ENCODE data around the gene ALKBH6.

ALKBH6 gene

DNA sequence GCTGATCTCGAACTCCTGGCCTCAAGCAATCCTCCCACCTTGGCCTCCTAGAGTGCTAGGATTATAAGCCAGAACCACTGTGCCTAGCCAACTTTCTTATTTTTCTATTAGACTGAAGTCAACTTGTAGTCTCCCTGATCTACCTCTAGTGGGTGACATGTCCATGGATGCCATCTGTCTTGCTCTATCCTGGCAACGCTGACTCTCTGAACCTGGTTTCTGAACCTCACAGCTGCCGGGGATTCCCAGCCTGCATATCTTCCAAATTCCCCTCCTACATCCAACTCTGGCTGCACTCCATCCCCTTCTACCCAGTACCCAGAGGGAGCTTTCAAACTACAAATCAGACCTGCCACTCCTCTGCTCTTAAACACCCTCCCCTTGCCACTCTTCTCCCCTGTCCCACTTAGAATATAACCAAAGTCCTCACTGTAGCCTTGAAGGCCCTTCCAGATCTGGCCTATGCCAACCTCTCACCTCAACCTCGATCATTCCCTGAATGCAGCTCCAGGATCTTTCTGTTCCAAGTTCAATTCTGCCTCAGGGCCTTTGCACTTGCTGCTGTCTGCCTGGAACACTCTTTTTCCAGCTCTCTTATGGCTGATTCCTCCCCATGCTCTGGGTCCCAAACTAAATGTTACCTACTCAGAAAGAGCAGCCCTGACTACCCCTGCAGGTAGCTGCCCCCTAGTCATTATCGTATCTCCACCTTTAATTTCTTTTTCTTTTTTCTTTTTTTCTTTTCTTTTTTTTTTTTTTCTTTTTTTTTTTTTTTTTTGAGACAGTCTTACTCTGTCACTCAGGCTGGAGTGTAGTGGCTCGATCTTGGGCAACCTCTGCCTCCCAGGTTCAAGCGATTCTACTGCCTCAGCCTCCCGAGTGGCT is 16.5 kb upstream of the ALKBH6 start:
- no peak for DNase-seq

DNA sequence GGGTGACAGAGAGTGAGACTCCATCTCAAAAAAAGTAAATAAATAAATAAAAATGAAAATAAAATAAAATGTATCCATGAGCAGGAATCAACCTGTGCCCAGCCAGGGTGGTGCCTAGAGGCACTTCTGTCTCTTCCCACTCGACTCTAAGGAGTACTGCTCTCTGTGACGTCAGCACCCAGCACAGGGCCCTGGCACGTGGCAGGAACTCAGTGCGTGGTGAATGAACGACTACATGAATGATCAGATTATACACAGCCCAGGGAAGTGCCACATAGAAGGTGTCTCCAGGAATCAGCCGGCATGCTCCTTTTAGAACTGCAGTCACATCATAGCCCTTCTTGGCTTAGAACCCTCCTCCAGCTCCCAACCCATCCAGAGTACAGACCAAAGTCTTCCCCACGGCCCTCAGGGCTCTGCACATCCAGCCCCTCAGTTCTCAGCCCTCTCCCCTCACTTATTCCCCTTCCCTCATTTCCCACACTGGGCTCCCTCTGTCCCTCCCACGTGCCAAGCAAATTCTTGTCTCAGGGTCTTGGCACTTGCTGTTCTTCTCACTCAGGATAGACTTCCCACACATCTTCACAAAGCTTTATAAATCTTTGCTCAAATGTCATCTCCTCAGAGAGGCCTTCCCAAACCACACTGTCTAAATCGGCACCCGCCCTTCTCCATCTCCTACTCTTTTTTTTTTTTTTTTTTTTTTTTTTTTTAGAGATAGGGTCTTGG is 14.5 kb upstream of the ALKBH6 start:
- no peak for DNase-seq

DNA sequence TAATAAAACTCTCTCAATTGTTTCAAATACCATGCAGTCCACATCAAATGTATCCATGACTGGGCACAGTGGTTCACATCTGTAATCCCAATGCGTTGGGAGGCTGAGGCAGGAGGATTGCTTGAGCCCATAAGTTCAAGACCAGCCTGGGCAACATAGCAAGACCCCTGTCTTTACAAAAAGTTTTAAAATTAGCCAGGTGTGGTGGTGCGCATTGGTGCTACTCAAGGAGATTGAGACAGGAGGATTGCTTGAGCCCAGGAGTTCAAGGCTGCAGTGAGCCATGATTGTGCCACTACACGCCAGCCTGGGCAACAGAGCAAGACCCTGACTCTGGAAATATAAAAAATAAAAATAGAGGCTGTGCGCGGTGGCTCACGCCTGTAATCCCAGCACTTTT is 13.7 kb upstream of the ALKBH6 start:
- no peak for DNase-seq

DNA sequence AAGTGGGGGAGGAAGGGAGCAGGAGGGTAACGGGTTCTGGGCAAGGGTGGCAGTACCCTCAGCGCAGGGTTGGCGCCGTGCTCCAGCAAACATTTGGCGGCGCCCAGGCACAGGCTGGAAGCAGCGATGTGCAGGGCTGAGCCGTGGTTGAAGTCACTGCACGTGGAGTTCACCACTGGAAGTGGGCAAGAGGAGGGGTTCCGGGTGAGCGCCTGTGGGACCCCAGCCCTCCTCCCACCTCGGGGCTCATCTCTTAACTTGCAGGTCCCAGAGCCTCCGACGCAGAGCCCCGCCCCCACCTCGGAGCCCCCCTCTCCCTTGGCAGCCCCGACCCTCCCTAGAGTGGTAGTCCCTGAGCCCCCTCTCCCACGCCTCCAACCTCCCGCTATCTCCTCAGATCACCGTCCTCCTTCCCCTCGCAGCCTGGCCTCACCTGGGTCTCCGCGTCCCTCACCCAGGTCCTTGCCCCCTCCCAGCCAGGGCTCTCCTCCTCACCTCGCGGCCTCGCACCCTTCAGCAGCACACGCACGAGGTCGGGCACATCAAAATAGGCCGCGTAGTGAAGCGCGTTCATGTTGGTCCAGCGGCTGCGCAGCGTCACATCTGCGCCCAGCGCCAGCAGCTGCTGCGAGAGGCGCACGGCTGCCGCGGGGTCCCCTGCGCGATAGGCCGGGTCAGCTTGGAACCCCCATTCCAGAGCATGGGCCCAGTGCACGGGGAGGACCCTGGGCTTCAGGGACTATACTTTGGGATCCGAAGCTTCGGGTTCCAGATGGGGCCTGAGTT is 12.3 kb upstream of the ALKBH6 start:
- DNase-seq = no peak

DNA sequence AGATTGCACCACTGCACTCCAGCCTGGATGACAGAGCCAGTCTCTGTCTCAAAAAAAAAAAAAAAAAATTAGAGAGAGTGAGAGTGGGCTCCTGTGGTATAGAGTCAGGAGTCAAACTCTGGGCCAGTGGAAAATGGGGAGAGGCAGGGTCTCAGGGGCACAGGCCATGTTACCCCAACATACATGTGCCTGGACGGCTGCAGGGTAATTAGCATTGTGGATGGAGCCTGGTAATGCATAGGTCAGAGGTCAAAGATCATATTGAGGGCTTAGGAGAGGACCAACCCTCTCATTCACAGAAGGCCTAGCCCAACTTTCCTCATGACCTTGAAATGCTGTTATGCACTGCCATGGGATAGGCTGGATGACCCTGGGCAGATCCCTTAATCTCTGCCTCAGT is 11.5 kb upstream of the ALKBH6 start:
- DNase-seq = no peak

DNA sequence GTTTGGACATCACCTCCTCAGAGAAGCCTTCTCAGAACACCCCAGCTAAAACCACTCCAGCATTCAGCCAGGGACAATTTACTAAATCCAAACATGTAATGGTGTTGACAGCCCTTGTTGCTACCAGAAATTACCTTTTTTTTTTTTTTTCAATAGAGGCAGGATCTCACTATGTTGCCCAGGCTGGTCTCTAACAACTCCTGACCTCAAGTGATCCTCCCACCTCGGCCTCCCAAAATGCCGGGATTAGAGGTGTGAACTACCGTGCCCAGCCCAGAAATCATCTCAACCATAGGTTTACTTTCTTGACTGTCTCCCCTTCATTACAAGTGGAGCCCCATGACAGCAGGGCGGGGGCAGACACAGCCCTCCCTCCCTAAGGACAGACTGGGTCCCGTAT is 9.4 kb upstream of the ALKBH6 start:
- DNase-seq = no peak

DNA sequence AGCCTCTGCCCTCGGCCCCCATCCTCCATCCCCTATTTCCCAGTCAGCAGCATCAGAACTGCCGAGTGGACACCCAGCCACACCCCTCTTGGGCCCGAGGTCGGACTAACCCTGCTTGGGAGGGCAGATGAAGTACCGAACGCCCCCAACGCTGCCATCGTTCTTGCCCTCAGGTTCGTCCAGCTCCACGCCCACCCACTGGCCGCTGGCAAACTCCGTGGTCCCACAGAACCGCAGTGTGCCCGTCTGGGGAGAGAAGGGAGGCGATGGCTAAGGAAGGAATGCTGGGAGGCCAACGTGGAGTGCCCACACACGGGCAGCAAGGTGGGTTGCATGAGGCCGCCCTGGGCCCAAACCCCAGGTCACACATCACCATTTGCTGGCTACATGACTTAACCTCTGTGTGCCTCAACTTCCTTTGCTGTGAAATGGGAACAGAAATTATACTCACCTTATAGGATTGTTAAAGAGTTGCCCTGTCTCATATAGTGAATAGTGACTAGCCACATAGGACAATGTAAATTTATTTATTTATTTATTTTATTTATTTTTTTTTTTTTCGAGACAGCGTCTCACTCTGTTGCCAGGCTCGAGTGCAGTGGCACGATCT is 5.2 kb upstream of the ALKBH6 start:
- no peak for DNase-seq

DNA sequence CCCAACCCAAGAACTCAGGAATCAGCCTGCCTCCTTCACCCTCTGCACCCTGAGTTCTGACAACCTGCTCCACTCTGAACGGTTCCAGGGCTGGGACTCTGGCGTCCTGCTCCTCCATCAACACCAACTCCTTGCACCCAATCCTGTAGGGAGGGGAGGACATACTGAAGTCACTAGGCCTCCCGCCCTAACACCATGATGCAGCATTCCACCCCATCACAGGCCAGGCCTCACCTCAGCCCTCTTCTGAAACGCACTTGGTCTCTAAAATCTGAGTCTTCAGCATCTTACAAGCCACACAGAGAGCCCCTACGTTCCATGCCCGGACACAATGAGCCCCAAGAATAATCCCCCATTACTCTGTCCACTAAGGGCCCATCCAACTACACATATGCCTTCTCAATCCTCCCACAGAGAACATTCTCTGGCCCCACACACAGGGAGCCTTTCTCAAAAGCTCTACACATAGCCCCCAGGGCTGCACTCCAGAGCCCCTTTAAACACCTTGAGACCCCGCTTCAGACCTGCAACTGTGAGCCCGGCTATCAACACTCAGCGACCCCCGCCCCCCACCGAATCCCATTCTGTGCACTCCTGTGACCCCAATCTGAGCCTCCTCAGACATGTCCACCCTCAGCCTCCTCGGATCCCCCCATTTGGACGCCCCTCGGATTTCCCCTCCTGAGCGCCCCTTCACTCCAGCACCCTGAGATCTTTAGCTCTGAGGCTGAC is 567 bp downstream of the ALKBH6 start:
- DNase-seq = no peak

DNA sequence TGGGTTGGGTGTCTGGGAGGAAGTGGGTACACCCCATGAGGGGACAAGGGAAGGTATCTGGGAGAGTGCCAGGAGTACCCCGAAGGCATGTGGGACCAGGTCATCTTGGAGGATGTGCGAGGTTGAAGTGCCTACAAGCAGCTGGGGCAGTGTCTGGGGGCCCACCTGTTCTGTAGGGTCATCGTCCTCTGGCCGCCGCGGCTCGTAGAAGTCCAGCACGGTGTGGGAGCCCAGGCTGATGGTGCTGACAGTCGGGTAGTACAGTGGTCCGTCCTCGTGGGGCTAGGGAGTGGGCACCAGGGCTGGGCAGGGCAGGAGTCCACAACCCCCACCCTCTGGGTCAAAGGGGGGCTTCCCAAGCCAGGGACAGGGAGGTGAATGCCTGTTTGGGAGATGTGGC is 3.6 kb downstream of the ALKBH6 start:
- no peak for DNase-seq

DNA sequence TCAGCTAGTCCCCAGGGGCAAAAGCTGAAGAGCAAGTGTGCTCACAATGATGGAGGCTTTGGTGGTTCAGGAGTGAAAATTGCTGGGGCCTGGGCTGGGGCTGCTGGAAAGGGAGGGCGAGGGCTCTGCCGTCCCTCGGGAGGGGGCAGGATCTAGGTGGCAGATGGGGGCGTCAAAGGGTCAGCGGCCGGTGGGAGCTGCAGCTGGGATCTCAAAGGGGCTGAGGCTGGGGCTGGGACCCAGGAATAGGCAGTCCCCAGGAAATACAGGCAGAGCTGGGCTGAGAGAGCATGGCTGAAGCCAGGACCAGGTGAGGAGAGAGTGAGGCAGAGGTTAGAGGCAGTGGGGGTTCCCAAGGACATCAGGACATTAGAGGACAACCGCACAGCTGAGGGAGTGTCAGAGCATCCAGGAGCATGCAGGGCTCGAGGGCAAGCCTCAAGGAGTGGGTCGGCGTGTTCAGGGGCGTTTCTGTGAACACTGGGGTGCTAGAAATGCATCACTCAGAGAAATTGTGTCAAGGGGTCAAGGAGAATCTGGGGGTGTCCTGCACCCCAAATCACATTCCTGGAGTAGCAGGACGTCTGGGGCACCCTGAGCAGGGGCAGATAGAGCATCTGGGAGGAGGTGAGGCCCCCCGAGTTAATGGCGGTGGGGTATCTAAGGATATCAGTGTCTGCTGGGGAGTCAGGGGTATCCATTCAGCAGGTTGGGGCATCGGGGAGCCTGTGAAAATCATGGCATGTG is 4.2 kb downstream of the ALKBH6 start:
- DNase-seq = no peak

DNA sequence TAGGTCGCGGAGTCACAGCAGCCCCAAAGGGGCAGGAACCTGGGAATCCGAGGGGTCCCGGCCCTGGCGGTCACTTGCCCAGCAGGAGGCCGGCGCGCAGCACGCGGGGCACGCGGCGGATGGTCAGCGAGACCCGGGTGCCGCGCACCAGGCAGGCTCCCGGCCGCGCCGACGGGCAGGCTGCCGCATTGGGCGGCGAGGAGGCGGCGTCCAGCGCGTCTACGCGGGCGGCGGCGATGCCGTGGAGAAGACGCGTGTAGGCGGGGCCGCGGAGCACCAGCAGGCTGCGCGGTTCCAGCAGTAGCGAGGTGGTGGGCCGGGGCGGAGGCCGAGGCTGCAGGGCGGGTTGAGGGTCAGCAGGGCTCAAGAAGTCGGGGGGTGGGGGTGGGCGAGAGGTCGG is 4.8 kb downstream of the ALKBH6 start:
- peak; percentile 22 for DNase-seq

DNA sequence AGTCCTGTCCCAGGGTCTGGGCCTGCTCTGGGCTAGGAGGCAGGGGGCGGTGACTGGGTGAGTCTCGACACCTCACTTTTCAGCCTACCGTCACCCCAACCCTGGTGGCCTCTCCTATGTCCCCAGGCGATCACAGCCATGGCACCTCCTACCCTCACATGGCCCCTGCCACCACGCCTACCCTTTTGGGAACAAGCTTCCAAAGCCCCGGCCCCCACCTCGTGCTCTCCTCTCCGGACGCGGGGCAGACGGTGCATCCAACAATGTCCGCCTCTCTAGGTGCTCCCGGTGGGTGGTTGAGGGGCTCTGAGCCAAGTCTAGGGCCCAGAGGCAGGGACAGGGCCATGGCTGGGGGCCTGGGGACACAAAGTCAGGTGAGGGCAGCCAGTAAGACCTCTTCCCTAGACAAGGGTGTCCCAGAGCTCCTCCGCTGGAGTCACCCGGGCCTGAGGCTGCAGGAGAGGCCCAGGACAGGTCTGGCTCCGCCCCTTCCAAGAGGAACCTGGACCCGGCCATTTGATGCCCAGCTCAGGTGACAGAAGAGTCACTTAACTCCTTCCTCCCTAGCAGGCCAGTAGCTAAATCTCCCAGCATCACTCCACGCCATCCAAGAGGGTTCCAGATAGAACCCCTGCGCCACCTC is 5.6 kb downstream of the ALKBH6 start, which contains the start of gene SYNE4:
SYNE4 (minus strand) TSS at position 478 of the 643 bp plus-strand sequence; CDS start at position 346, 132 bp downstream.
- no peak for DNase-seq

DNA sequence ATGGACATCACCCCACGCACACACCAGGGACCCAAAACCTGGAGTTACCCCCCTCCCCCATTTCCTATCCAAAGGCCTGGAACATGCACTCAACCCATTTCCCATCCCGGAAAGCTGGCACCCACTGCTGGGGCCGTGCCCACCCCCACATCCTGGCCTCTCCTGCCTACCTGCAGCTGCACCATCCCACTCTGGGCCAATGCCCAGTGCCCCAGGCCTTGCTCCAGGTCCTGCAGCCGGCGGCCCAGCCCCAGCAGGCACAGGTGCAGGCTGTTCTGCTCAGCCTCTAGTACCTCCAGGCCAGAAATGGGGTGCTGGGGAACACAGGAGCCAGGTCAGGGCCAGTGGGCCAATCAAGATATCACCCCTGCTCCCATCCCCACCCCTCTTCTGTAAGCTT is 7.1 kb downstream of the ALKBH6 start:
- no peak for DNase-seq

DNA sequence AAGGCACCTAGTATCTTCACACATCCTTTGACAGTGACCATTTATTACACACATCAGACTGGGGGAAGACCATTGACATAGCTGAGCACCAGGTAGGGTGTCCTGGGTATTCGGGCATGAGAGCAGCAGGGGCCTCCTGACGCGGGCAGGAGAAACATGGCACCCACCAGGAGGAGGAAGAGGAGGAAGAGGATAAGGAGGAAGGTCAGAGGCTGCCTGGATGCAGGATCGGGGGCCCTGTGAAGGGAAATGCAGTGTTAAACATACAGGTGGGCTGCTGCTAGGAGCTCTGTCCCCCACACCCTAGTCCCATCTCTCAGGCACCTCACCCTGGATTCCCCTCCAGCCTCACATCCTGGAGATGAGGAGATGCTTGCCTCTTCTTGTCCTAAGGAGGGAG is 10.7 kb downstream of the ALKBH6 start:
- no peak for DNase-seq

DNA sequence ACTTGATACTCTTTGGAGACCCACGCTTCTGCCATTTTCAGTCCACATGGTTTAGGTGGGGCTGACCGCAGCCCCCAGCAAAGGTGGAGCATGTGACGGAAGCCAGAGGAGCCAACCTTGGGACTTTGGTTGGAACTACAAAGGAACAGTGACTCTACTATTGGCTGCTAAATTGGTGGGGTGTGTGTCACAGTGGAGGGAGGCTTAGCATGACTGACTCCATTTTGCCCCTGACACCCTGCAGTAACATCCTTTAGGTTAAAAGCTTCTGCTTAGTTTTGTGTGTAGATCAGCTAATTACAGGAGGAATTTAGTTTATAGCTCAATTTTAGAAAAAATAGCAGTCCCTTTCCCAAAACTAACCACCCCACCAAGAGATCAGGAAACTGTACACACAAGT is 12.4 kb downstream of the ALKBH6 start:
- DNase-seq = no peak

DNA sequence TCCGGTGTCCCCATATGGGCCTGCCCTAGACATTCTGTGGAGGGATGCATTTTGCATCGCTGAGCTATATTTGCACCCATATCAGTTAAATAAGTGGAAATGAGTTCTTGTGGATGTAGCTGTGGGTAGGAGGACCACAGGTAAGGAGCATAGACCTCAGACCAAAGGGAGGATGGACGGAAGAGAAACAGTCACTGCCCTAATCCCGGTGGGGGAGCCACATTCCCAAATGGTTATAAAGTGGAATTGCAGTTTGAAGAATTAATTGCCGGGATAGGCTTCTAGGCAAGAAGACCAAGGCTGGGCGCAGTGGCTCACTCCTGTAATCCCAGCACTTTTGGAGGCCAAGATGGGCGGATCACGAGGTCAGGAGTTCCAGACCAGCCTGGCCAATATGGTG is 17.2 kb downstream of the ALKBH6 start:
- no peak for DNase-seq

DNA sequence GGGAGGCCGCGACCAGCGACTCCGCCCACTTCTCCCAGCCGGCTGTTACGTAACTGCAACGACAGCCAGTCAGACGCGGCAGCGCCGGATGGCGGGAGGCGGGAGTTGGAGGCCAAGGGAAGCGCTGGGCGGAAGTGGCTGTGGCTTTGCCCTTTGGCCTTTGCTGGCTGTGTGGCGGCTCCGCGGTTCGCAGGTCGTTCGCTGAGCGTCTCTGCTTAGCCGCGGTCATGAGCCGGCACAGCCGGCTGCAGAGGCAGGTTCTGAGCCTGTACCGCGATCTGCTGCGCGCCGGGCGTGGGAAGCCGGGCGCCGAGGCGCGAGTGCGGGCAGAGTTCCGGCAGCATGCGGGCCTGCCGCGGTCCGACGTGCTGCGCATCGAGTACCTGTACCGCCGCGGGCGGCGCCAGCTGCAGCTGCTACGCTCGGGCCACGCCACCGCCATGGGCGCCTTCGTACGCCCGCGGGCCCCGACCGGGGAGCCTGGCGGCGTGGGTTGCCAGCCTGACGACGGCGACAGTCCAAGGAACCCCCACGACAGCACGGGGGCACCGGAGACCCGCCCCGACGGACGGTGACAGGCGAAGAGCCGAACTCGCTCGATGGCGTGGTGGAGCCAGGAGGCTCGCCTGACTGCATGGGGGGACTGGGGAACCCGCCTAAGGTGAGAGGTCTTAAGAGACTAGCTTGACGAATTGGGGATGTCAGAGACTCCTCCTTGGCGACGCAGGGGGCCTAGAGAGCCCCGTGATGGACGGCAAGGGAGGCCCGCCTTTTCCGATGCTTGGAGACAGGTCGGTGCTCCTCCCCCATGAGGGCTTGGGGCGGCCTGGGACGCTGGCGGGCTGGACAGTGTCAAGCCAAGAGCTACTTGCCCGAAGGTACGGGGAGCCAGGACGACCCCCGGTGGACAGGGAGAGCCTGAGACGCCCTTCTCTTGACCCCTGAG is 18.7 kb downstream of the ALKBH6 start, which contains the start of gene SDHAF1:
SDHAF1 (plus strand) TSS at position 141 of the 946 bp plus-strand sequence; CDS start at position 228, 87 bp downstream.
- peak; percentile 91 for DNase-seq

DNA sequence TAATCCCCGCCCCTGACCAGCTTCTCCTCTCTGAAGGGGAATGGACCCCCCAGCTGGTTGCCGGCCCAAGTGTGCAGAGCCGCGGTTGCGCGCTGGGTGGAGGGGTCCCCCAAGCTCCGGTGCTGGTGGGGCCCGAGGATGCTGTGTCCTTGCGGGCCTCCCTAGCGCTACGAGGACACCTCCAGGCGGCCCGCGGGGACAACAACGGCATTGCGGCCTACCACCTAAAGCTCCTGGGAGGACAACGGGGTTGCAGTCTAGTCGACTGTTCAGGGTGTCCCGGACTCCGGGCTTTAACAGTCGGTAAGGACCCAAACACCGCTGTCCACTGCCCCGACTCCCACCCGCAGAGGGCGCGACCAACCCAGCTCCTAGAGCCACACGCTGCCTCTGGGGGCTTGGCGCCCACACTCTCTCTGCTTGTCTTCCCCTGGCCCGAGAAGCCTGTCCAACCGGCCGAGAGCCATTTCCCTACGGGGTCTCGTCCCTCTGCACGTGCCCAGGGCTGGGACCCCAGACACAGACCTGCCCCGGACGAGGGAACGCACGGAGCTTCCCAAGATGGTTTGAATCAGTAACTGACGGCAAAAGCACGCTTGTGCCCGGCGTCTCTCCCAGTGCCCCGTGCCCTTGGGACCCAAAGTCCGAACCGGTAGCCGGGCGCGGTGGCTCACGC is 20.0 kb downstream of the ALKBH6 start:
- no peak for DNase-seq
